ENCODE data around the gene CNTNAP5.
"Not testable (repeated sequence)": the region's sequence is repeated elsewhere in the genome, so short reads cannot be mapped to it uniquely, and the experiment has no call there.

CNTNAP5 gene

DNA sequence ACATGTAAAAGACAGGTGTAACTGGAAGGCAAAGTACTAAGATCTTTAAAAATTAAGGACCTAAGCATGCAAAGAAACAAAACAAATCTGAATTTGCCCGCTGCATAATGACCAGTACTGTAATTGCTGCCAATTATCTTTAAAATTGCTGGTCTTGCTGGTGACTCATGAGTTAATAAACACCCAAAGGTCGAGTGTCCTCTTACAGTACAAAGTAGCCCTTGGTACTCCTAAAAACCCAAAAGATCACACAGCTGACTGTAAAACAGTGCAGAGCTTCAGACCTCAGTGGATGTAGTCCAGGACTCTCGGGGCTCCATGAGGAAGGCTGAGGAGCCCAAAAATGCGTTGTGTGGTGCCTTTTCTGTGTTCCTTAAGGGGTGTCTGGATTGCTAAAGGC lies 308.7 kb downstream of the CNTNAP5 start:
- DNase-seq, result no peak

DNA sequence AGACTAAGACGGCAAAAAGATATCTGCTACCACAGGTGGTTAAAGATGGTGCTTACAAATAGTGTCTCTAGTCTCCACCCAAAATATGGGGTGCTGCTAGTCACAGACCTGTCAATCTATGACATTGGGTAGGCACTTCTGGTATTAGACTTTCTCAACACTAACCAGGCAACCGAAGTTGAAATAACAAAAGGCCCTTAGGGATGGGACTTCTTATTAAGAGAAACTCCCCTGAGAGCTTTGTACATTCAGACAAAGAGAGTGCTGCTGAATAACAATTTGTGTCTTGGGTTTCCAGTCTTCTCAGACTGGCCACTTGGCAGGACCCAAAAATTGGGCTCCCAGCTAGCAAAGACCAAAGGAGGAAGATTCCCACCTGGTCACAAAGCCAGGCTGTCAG lies 310.0 kb downstream of the CNTNAP5 start:
- DNase-seq, result no peak

DNA sequence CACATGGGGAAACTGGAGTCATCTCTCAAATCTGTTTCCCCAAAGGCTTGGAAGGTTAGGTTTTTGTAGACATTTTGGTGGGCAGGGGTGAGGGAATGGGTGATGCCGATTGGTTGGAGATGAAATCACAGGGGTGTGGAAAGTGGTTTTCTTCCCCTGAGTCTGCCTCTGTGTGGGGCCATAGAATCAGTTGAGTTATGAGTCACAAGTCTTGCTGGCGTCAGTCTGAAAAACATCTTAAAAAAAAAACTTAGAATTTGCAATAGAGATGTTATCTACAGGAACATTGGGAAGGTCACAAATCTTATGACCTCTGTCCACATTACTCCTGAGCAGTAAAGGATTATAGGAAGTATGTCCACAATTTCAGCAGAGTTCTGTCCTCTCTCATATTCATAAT lies 314.6 kb downstream of the CNTNAP5 start:
- DNase-seq, result no peak

DNA sequence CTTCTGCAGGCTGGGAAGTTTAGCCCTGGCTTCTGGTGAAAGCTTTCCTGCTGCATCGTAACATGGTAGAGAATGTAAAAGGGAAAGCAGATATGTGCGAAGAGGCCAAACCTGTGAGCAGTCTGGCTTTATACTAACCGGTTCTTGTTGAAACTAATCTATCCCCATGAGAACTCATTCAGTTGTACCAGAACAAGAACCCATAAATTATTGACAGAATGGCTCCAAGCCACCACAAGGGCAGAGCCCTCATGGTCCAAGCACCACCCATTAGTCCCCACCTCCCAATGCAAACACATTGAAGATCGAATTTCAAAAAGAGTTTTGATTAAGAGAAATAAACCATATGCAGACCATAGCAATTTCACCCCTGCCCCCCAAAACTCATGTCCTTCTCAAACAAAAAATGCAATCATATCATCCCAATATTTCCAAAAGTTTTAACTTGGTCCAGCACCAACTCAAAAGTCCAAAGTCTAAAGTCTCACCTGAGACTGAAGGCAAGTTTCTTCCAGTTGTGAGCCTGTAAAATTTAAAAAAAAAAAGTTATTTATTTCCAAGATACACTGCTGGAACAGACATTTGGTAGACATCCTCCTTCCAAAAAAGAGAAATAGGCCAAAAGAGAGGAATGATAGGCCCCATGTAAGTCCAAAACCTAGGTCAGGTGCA lies 318.9 kb downstream of the CNTNAP5 start:
- no peak for DNase-seq

DNA sequence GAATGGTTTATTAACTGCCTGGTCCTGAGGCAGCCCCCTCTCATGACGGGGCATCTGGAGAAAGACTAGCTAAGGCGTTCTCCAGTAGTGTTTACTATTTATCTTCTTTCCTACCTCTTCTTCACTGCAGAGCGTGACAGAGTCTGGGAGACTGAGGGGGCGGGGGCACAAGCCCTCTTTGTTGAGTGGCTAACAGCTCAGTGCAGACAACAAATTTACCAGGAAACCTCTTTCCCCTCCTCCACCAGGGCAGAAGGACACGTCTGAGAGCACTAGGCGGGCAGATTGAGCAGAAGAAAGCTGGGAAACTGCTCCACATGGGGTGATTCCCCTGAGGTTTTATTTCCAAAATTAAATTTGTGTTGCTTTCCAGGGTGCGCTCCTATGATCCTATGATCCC lies 322.1 kb downstream of the CNTNAP5 start:
- peak in 1 of 2 experiments; percentile 56 for DNase-seq

DNA sequence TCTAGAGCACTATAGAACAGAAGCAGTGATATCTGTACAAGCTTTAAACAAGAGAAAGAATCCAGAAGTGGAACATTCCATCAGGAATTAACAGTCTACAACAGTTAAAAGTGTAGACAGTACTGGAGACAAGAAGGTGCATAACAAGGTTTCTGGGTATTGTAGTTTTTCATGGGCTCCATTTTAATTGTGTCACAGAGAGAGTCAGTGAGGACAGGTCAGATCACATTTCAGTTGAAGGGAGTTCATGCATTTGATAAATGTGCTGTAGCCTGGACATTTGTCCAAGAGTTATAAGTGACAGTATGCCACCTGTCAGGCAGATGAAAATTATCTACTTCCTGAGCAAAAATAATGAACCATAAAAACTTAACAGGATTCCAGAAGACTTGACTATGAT lies 328.6 kb downstream of the CNTNAP5 start:
- no peak for DNase-seq

DNA sequence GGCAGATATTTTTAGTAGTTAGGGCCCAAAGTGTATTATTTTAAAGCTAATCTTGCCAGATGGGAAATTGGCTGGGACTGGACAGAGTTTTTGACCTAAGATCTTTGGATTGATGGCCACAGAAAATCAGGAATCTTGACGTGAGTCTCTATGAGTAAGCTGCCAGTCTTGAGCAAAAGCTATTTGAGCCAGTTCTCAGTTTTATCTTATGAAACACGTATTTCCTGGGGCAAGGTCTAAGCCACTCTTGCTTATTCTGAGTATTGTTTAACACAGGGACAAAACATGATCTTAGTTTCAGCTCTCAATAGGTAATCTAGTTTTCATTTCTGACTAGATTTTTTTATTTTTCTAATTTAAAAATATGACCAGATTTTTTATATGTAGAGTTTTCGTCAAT lies 329.4 kb downstream of the CNTNAP5 start:
- DNase-seq, result no peak

DNA sequence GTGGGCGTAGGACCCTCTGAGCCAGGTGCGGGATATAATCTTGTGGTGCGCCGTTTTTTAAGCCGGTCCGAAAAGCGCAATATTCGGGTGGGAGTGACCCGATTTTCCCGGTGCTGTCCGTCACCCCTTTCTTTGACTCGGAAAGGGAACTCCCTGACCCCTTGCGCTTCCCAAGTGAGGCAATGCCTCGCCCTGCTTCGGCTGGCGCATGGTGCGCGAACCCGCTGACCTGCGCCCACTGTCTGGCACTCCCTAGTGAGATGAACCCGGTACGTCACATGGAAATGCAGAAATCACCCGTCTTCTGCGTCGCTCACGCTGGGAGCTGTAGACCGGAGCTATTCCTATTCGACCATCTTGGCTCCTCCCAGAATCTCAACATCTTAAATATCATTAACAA lies 336.9 kb downstream of the CNTNAP5 start:
- DNase-seq, result not testable (repeated sequence)

DNA sequence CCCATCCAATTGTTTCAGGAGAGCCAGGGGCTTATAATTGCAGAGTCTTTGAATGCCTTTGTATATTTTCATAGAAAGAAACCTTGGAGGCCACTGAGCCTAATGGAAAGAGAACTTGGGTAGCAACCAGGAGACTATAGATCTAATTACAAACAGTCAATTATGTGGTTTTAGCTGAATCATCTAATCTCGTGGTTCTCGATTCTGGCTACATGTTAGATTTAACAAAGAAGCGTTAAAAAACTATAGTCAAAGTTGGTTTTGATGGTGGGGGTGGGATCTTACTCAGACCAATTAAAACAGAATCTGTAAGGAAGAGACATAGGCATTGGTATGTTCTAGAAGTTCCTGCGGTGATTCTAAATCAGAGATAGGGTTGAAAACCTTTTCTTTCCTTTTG lies 344.1 kb downstream of the CNTNAP5 start:
- no peak for DNase-seq

DNA sequence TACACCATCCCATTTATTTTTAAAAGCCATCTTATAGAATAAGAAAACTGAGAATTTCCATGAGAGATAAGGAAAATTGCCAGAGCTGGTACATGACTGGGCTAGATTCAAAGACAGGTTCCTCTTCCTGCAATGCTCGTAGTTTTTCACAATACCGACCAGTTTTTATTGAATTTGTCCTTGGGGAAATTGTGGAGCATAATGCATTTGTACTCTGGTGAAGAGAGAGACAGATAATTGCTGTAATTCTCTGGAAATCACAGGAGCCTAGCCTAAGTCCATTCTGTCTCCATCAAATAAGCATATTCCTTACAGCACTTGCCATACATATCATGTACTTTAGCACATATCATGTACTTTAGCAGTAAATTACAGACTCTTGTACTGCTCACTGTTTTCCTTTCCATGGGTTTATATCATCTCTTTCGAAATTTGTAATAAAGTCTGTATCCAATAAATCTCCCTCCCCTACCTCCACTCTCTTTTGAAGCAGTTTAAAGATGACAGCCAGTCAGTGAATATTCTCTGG lies 355.2 kb downstream of the CNTNAP5 start:
- no peak for DNase-seq

DNA sequence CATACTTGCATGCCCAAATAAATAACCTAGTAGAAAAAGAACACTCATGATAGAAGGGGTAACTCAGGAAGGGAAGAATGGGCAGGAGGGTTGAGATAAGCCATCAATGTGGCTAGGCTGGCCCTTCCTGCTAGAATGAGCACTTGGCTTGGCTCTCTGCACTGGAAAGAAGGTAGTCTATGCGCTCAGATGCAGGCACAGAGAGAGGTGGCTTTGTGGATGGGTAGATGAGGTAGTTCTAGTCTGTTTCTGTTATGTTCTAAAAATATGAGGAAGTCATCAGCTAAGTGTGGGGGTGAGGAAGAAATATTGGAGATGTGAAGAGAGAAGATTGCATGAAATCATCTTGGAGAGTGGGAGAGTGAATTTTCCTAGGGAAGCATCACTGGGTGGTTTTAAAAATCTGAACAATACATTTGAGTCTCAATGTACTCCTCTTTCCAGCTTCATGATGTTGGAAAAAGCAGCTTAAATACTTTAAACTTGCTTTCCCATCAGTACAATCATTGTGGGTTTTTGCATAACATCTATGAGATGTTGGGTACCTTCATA lies 357.1 kb downstream of the CNTNAP5 start:
- no peak for DNase-seq

DNA sequence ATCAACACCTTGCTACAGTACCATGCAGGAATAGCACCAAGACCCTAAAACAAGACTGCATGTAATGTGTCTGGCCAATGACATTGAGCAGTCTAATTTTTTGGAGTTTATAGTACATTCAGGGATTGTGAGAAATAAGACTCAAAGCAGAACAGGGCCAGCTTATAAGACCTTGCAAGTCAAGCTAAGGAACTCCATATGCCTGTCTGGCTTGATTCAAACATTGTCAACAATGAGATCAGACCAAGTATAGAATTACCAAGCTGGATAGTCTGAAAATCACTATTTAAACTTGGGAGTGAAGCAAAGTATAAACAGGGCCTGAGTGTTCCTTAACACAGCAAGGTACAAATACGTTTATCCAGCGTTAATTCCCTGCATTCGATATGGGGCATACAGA lies 370.9 kb downstream of the CNTNAP5 start:
- DNase-seq, result no peak

DNA sequence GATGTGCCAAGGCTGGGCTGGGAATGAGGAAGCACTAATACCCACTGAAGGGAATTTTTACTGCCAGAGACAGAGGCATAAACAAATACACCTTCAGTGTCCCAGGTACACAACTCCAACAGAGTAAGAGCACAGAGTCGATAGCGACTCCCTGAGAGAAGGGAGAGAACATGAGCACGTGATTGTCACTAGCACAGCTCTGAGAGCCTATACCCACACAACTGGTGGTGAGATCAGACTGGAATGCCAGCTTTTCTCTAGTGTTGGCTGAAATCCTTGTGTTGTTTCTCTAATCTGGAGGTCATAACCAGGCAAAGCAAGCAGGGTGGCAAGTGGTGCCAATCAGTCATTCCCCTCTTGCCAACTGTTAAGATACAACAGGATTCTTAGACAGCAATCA lies 377.2 kb downstream of the CNTNAP5 start:
- no peak for DNase-seq

DNA sequence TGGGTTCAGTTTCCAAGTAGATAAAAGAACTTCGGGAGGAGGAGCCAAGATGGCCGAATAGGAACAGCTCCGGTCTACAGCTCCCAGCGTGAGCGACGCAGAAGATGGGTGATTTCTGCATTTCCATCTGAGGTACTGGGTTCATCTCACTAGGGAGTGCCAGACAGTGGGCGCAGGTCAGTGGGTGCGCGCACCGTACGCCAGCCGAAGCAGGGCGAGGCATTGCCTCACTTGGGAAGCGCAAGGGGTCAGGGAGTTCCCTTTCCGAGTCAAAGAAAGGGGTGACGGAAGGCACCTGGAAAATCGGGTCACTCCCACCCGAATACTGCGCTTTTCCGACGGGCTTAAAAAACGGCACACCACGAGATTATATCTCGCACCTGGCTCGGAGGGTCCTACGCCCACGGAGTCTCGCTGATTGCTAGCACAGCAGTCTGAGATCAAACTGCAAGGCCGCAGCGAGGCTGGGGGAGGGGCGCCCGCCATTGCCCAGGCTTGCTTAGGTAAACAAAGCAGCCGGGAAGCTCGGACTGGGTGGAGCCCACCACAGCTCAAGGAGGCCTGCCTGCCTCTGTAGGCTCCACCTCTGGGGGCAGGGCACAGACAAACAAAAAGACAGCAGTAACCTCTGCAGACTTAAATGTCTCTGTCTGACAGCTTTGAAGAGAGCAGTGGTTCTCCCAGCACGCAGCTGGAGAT lies 382.9 kb downstream of the CNTNAP5 start:
- DNase-seq, result not testable (repeated sequence)

DNA sequence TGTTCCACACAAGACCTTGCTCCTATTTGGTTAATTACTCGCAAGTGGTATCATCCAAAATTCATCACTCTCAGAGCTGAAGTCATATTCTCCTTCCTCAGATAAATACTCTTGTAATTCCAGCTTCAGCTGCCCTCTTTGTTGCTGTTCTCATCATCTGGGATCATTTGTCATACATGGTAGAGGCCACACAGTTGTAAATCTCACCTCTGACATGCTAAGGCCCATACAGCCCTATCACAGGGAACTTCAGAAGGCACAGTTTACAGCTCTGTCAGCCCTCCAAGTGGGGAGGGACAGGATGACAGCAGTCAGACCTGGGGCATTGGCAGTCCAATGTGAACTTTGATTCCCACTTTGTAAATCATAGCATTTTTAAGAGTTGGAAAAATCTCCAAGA lies 399.0 kb downstream of the CNTNAP5 start:
- DNase-seq, result no peak

DNA sequence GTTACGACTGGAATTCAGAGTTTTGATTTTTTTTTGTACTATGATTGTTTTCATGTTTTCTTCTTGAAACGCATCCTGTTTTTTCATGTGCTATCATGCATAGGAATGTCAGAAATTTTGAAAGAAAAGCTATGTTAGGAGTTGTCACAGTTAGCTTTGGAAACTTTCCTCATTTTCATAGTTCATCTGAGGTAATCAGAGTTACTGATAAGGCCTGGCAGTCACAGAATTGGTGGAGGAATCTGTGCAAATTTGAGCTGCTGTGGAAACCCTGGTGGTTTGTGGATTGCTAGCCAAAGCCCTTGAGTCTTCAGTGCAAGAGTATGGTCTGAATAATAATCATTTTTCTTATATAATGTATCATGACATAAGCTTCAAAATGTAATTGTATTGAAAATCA lies 401.0 kb downstream of the CNTNAP5 start:
- DNase-seq, result no peak

DNA sequence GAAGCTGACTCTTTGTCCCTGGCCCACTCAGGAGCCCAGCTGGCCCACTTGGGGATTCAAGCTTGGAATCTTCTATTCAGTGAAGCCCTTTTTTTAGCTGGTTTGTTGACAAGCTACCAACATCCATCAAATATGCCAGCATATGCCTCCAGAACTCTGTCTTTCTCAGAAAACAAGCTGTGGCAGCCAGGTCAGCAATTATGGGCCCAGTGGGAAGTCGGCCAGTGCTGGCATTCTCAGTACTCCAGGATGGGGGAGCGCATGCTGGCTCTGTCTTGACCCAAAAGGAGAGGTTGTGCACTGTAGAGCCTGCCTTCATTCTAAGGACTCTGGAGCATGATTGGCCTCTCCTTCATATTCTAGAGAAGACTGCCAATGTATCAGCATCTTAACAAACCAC lies 401.5 kb downstream of the CNTNAP5 start:
- DNase-seq, result no peak

DNA sequence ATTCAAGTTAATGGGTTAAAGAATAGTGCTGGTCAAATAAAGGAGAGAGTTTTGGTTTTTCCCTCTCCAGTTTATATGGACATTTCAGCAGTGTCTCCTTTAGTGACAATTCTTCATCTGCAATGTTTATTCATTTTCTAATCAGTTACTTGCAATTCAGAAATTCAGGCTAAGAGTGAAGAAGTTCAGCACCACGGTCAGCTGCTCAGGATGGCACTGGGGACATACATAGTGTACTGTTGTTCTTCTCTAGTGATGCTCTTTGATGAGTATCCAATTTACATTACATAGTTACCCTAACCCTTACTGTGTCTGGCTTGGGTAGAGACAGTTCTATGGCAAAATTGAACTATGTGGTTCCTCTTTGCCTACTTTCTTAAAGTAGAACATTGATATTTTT lies 412.7 kb downstream of the CNTNAP5 start:
- DNase-seq, result no peak

DNA sequence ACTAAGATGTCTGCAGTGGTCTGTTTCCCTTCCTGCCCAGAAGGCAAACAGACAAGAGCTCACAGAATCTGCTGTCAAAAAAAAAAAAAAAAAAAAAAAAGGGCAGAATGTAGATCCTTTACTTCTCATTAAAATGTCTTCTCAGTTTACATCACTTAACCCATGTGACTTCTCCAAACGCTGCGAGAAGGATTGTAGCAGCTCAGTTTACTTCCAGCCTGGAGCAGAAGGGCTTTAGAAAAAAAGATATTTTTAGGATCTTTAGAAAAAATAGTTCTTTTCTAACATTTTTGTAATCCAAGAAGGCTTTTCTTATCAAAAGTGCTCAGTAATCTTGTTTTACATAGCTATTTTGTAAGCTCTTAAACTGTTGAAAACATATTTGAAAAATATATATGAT lies 425.4 kb downstream of the CNTNAP5 start:
- no peak for DNase-seq

DNA sequence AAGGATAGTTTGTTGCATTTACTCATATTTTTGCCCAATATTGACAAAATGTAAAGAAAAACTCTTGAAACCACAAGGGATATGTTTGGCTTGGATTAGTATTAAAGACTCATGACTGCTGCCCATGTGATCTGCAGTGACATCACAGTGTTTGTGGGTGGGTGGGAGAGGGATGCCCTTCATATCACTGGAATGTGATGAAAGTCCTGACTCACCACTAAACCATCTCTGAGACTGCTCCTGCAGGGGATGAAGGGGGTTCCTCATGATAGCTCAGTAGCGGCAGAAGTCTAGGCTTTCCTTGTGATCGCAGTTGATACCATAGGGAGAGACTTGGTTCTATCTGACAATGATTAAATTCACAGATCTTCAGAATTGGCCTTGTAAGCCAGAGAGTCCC lies 451.2 kb downstream of the CNTNAP5 start:
- DNase-seq, result no peak

DNA sequence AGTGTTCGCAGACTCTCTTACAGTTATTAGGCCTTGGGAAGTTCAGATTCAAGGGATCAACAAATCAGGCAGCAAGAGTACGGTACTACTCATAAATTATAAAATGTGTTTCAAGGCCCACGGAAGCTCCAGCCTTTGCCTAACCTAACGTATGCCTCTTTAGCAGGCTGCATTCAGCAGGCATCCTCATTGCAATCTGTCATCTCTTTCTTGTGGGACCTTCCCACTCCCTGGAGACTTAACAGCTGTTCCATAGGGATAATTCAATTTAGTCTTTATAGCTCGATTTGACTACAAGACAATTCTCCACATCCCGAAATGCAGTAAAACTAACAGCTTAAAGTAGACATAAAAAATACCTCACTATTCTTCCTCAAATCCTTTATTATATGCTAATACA lies 453.7 kb downstream of the CNTNAP5 start:
- no peak for DNase-seq

DNA sequence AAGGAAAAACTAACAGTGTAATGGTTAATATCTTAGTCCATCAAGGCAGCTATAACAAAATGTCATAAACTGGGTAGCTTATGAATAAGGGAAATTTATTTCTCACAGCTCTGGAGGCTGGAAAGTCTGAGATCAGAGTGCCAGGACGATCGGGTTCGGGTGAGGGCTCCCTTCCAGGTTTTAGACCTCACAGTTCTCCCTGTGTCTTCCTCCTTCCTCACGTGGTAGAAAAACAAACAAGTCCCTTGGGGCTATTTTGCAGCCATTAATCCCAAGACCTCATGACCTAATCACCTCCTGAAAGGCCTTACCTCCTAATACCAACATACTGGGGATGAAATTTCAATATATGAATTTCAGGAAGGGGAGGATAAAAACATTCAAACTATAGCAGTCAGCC lies 455.9 kb downstream of the CNTNAP5 start:
- DNase-seq, result no peak

DNA sequence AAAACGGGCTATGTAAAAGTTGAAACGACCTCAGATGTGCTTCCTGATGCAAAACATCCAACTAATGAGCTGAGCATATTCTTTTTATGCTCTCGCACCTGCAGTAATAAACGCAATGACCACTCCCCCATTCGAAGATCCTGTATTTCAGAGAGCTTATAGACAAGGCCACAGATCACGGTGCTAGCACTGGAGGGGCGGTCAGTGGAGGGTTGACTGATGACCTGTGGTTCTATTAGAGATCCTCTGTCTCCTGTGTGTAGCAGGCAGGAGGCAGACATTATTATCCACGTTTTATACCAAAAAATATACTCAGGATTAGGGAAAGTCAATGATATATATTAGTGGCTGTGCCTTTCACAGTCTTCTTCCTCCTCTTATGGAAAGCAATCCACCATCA lies 457.0 kb downstream of the CNTNAP5 start:
- no peak for DNase-seq

DNA sequence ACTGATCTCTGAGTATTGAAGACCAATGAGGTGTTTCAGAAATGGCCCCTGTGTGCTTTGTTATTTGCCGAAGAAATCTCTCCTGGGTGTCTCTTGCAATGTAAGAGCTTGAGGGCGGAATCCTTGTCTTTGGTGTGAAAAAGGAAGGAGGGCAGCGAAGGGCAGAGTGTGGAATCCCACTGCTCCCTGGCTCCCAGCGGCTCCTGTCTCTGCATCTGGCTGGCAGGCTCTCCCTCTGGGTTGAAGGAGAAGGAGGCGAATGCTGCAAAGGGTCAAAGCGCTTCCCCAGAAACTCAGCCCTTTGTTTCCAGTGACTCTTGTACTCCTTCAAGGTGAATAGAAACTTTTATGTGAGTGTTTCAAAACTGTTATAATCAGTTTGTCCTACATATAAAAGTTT lies 457.5 kb downstream of the CNTNAP5 start:
- no peak for DNase-seq

Data from NCI-H187 (cell line).